Measurements from ENCODE around the gene DAGLA.

The DAGLA gene

DNA sequence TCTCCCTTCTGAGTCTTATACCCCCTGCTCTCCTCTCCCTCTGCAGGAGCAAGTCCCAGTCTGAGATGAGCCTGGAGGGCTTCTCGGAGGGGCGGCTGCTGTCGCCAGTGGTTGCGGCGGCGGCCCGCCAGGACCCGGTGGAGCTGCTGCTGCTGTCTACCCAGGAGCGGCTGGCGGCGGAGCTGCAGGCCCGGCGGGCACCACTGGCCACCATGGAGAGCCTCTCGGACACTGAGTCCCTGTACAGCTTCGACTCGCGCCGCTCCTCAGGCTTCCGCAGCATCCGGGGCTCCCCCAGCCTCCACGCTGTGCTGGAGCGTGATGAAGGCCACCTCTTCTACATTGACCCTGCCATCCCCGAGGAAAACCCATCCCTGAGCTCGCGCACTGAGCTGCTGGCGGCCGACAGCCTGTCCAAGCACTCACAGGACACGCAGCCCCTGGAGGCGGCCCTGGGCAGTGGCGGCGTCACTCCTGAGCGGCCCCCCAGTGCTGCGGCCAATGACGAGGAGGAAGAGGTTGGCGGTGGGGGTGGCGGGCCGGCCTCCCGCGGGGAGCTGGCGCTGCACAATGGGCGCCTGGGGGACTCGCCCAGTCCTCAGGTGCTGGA is 63.4 kb downstream of the DAGLA start:
- FAIRE-seq (no peak), DNase-seq (ENCODE audit: low spot score) (no peak)

DNA sequence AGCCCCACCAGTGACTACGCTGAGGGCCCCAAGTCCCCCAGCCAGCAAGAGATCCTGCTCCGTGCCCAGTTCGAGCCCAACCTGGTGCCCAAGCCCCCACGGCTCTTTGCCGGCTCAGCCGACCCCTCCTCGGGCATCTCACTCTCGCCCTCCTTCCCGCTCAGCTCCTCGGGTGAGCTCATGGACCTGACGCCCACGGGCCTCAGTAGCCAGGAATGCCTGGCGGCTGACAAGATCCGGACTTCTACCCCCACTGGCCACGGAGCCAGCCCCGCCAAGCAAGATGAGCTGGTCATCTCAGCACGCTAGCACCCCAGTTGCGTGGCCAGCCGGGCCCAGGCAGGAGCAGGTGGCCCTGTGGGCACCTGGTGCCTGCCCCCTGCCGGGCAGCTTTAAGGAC is 64.0 kb downstream of the DAGLA start:
- FAIRE-seq = no peak
- no peak for DNase-seq (ENCODE audit: low spot score)

DNA sequence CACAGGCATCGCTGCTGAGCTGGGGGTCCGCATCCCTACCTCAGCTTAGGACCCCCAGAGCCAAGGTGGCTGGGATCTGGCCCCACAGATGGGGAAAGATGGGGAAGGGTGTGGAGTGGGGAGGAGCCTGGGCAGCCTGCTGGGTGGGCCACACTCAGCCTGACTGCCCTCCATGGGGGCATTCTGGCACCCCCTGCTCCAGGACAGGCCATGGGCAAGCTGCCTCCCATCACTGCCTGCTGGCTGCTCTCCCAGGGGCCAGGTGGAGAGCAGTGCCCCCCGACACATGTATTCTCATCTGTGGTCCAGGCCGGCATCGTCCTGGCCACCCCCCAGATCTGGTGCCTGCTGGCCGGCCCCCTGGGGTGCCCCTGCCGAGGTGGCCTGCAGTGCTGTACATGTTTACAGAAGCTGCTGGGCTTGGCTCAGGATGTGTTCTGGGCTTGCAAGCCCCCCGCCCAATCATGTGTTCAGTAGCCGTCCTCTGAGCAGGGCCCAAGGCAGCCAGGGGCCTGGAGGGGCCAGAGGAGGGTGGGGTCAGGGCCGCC is 64.5 kb downstream of the DAGLA start:
- FAIRE-seq = no peak
- no peak for DNase-seq (ENCODE audit: low spot score)

DNA sequence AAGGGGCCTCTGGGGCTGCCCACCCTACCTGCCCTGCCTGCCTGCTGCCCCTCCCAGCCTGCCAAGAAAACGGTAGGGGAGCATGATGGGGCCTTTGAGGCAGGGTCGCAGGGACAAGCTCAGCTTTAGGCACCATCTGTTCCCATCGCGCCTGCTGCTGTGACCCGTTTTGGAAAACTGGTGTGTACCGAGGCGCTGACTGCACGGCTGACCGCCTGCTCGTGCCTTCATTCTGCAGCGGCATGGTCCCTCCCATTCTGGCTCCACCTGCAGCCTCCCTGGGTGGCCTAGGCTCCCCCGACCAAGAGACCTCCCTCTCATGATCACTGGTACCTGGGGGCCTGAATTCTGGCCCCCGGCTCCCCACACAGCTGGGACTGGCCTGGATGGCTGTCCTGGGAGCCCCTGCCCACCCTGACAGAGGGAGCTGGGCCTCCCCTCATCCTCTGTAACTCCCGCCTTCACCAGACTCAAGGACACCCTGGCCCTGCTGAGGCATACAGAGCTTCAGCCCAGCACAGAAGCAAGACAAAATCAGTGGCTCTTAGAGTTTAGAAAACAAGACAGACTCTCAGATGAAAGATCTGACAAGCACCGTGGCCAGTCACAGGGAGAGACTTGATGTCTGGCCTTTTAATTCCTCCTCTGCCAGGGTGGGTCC is 65.7 kb downstream of the DAGLA start:
- FAIRE-seq = no peak
- no peak for DNase-seq (ENCODE audit: low spot score)

DNA sequence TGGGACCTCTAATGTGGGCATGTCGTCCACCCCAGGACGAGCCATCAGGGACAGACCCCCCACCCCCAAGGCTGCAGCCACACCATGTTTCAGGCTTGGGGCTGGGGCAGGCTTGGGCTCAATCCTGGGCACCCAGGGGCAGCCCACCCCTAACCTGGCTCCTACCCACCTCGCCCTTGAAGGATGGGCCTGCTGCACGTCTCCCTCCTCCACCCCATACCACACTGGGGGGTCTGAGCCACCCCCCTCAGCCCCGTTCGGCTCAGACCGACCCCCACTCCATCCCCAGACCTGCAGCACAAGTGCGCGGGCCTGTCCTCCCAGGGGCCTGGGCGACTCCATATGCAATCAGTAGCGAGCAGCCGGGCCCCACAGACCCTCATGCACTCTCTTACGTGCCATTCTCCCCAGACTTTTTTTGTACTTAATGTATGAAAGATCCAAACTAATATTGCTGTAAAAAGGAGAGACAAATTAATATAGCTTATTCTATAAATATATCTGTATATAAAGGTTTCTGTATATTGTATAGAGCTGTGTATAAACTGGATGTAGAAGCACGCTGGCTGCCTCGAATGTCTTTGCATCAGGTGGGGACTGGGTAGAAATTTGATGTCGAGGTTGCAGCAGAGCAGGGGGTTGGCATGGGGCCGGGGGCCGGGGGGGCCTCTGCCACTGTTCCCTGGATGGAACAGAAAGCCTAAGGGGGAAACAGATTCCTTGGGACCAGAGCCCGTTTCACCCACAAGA is 66.4 kb downstream of the DAGLA start:
- FAIRE-seq = no peak

DNA sequence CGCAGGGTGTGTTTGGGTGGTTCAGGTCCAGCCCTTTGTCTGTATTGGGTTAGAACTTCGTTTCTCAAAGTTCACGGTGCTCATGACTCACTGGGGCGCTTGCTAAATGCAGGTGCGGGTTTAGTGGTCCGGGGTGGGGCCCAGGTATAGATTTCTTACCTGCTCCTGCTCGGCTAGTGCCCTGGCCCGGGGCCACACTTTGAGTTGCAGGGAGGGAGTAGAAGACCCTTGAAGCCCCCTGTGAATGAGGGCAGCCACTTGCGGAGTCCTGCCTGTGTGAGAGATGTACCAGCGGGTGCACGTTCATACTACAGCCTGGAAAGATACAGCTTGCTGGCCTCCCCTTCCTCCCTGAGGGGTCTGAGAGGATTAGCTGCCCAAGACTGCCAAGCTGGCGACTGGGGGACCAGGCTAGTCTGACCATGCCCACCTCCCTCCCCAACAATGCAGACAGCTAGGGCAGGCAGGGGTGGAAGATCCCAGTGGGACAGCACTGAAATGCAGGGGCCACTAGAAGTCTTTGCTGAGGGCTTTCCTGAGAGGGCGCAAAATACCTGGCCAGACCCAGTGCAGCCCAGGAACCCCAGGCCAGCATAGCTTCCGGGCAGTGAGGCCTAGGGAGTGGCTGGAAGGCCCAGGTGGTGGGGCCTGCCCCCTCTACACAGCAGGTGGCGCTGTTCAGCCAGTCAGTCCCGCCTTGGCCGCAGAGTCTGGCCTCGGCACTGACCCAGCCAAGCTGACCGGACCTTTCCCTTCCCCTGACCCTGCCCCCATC is 67.2 kb downstream of the DAGLA start:
- DNase-seq (ENCODE audit: low spot score) (peak; percentile 84), FAIRE-seq (no peak)

More for the DNA sequence above, 66.4 kb downstream of the DAGLA start:
- no peak for DNase-seq (ENCODE audit: low spot score)

DNA sequence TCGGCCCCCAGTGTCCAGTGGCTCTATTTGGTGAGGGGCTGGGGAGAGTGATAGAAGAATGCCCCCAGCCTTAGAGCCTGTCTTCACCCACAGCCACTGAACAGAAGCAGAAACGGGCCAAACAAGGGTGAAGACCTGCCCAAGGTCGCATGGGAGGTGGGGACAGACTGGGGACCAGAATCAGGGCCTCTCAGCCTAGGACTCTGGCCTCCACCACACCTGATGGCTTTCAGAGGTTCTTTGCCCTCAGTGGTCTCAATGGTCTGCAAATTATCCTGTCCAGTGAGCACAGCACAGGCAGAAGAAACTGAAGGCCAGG is 67.7 kb downstream of the DAGLA start:
- DNase-seq (ENCODE audit: low spot score) (no peak), FAIRE-seq (no peak)

DNA sequence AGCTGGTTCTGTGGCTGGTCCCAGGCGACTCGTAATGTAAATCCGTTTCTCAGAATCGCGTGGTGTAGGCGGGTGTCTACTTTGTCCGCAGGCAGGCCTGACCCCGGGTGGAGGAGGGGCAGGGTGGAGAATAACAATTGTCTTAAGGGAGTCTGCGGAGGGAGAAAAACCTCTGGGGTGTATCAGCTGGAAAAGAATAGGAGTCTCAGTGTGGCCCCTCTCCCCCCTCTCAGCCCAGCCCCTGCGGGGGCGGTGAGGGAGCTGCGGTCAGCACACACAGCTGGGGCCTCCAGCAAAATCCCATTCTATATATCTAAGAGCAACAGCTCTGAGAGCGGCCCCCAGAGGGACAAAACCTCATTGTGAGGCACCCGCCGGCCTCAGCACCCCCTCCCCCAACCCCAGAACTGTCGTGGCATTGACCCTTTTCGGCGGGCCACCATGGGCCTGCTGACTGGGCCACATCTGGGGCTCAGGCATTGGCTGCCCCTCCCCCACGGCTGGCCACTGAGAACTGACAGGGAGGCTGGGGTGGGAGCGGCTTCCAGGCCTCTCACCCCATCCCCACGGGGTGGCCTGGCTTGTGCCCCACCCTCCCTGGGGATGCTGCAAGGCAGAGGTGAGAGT is 69.5 kb downstream of the DAGLA start:
- no peak for FAIRE-seq
- DNase-seq (ENCODE audit: low spot score) = peak; percentile 60

DNA sequence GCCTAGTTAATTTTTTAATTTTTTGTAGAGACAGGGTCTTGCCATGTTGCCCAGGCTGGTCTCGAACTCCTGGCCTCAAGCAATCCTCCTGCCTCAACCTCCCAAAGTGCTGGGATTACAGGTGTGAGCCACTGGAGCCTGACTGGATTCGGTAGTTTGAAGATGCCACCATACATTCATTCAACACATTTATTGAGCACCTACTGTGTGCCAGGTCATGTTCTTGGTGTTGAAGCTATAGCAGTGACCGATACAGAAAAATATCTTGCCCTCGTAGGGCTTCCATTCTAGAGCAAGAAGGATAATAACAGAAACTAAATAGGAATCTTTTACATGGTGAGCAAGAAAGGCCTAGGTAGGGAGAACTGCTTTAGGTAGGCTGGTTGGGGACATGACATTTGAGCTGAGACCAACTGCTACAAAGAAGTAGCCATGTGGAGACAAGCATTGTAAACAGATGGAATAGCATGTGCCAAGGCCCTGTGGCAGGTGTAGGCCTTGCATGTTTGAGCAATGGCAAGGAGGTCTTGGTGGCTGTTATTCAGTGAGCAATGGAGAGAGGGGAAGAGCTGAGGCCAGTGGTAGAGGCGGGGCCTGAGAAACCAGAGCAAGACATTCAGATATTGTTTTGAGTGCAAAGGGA is 70.6 kb downstream of the DAGLA start:
- FAIRE-seq (no peak), DNase-seq (ENCODE audit: low spot score) (no peak)

DNA sequence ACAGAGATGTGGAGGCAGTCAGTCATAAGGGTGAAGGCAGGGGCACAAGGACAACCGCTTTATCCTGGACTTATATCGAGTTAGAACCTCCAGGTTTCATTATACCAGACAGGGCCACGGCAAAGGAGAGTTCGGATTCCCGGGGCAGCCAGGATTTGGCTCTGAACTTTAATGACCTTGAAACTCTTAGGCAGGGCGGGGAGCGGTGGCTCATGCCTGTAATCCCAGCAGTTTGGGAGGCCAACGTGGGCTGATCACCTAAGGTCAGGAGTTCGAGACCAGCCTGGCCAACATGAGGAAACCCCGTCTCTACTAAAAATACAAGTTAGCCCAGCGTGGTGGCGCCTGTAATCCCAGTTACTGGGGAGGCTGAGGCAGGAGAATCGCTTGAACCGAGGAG is 71.2 kb downstream of the DAGLA start:
- DNase-seq (ENCODE audit: low spot score) (no peak), FAIRE-seq (no peak)

DNA sequence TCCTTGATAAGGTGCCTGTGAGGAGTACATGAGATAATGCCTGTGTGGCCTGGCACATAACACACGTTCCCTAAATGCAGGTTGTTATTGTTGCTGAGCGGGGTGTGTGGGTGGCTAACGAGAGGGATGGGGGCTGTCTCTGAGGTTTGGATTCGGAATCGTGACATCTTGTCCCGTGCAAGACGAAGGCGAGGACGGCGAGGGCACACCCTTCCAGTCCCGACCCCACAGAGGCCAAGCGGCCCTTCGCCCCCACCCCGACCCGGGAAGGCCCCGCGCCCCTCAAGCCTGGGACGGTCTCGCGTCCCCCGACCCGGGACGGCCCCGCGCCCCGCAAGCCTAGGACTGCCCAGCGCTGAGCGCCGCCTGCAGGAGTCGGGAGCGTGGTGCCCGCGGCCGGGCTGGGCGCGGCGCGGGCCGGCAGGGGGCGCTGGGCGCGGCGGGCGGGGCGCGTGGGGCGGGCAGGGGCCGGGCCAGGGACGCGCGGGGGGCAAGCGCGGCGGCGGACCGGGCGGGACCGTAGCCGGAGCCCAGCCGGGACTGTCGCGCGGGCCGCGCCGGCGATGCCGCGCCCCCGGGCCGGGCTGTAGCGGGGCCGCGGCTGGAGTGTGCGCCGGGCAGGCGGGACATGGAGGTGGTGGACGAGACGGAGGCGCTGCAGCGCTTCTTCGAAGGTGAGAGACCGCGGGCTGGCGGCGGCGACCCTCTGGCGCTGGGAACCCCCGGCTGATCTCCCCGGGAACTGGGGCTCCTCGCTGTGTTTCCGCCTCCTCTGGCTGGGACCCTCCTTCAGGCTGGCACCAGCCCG is 72.1 kb downstream of the DAGLA start, which contains the start of gene MYRF:
MYRF (plus strand) TSS at position 520 of the 808 bp plus-strand sequence; CDS start at position 629, 109 bp downstream.
- no peak for FAIRE-seq
- peak; percentile 91 for DNase-seq (ENCODE audit: low spot score)

DNA sequence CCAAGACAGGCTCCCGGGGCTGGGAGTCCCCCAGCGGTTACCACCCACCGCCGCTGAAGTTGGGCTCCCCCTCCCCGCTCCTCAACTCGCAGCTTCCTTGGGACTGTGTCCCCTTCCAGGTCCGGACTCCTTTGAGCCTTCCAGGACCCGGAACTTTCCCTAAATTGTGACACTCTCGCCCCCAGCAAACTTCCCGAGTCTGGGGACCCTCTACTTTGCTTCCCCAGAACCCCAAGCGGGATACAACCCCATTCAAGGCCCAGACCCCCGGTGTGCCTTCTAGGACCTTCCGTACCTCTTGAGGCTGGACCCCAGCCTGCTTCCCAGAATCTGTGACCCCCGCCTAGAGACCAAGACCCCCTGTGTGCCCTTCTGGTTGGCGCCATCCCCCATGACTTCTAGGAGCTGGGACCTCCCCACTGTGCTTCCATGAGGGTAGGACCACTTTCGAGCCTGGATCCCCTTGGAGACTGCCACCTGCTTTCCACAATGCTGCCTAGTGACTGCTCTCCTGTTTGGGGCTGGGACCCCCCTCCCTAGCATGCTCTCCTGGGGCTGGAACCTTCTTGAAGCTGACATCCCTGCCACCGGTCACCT is 72.8 kb downstream of the DAGLA start:
- no peak for FAIRE-seq
- no peak for DNase-seq (ENCODE audit: low spot score)

DNA sequence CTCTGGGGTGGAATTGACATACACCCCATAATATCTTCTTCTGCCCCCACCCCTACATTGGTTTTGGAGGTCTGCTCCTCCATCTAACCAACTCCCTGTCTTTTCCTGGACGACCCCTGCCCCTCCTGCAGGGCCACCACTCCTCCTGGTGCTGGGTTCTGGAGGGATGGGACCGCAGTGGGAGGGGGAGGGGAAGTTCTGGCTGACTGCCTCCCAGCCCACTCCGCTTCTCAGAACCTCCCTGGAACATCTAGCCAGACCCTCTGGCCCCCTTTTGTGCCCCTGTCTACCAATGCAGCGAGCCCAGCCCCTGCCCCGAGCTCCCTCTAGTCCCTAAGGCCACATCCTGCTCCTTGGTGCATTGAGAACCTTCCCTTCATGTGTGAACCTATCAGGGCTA is 73.5 kb downstream of the DAGLA start:
- DNase-seq (ENCODE audit: low spot score) (no peak), FAIRE-seq (no peak)

DNA sequence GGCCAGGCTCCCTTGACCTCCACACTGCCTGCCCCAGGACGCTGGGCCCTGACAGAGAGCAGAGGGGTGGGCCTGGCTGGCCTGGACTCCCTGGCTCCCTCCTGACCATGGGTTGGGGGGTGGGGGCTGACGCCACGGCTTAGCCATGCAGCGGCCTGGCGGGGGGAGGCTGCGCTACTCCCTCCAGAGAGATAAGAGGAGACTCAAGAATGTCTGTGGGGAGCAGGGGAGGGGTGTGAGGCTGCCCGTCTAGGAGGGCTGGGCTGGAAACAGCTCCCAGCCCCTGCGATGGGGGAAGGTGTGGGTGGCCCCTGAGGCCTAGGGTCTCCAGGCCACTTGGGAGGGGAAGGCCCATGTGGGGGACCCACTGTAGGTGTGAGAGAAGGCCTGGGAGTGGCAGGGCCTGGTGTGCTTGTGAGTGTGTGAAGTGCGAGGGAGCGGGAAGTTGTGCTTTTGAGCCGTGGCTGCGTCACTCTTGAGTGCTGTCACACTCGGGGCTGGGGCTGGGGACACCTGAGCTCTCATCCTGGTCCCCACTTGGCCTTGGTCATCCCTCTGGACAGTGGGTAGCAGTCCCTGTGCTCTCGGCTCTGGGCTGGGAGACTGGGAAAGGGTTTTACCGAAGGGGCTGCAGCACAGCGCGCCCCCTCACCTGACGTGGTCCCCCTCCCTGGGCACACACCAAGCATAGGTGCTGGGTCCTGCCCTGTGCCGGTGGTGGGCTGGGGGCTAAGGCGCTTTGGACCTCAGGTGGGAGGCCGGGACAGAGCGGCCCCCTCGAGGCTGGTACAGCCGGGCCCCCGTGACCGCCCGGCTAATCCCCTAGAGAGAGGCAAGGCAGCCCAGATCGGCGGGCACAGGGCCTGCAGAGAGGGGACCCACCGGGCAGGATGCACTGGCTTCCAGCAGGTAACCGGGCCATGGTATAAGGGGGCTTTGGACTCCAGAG is 74.6 kb downstream of the DAGLA start:
- DNase-seq (ENCODE audit: low spot score) (no peak), FAIRE-seq (no peak)

DNA sequence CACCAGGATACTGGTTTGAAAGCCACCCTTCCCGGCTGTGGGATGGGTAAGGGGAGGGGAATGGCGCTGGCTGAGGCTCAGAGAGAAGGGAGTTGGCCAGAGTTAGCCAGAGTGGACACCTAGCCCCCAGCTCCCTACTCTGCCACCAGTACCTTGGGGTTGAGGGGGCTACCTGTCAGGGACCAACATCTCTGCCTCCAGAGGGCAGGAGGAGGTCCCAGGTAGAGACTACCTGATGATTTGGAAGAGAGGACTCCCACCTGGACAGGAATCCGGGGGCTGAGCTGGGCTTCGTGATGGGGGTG is 75.9 kb downstream of the DAGLA start:
- FAIRE-seq = no peak

DNA sequence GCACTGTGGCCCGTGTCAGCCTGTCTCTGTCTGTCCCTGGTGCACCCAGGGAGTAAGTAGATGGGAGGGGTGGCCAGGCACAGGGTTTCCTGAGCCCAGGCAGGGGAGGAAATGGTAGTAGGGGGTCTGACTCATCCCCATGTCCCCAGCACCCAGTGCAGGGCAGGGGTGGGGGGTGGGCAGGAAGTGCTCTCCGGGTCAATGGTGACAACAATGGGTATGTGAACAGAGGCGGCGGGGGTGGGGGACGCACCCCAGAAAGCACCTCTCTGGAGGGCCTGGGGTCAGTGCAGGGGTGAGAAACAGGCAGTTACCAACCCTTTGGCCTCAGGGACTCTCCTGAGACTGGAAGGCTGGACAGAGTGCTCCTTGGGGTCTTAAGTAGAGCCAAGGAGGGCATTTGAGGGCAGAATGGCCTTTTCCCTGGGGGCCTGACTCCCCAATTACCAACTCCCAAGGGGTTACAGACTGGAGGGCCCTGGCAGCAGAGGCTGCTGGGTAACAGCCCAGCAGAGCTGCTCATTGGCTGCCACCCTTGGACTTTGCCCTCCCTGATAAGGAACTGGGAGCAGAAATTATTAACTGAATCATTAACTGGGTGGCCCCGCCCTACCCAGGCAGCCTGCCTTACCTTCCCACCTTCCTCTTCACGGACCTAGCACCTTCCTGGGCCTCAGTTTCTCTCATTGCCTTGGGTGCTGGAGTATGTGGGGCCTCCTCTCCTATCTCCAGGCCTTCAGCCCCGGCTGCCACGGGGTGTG is 76.4 kb downstream of the DAGLA start:
- DNase-seq (ENCODE audit: low spot score) = peak; percentile 80
- FAIRE-seq = peak; percentile 91

More for the DNA sequence above, 75.9 kb downstream of the DAGLA start:
- DNase-seq (ENCODE audit: low spot score) = no peak

DNA sequence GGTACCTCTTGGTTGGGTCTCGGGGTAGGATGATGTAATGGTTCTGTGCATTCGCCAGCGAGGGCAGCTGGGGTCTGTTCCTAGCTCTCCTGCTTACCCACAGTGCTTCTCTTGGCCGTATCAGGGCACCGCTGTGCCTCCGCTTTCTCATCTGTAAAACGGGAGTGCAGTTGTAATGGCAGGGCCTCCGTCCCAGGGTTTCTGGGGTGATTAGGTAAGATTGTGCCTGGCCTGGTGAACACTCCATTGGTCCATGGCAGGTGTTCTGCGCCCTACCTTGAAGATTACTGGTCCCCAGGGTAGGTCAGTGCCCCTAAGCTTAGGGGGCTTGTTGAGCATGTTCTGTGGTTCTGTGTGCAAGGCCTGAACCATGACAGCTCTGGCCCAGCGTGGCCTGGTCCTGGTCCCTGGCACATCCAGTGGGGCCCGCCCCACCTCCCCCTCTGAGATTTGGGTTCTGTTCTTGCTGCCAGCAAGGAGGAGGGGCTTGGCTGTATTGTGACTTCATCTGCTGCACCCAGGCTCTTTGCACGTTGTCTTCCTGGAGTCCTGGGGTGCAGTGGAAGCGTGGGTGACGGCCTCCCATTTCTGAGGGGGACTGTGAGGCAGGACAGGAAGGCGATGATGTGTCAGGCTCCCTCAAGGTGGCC is 77.1 kb downstream of the DAGLA start:
- FAIRE-seq = peak; percentile 44
- DNase-seq (ENCODE audit: low spot score) = no peak
